ENCODE data around the gene LYRM7.

Gene LYRM7

DNA sequence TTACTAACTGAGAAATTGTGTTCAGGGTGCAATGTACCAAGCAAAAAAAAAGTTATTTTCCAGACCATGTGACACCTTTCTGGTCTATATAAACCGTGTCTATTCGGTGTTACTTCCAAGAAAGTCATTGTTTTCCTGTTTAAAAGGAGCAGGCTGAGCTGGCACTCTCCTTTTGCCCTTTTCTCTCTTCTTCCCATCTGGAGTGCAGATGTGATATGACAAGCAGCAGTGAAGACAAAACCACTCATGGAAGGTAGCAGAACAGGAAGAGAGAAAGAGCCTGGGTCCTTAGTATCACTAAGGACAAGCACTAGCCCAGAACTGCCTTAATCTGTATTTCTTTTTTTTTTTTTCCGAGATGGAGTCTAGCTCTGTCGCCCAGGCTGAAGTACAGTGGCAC is 25.6 kb downstream of the LYRM7 start:
- no peak for DNase-seq
- TF ChIP-seq GATA1 (IDR thresholded peaks at IDR 0.05; ENCODE audit: low read depth, low read length), result no peak

DNA sequence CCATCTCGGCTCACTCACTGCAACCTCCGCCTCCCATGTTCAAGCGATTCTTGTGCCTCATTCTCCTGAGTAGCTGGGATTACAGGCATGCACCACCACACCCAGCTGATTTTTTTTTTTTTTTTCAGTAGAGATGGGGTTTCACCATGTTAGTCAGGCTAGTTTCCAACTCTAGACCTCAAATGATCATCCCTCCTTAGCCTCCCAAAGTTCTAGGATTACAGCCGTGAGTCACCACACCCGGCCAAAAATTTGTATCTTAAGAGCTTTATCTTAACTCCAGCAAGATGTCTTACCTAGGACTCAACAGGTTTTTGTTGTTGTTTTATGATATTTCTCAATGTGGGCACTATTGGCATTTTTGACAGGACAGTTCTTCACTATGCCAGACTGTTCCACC is 27.9 kb downstream of the LYRM7 start:
- TF ChIP-seq GATA1 (IDR thresholded peaks at IDR 0.05; ENCODE audit: low read depth, low read length) (no peak), POLR2A (IDR thresholded peaks at IDR 0.05; ENCODE audit: low read length) (no peak)
- no peak for DNase-seq

DNA sequence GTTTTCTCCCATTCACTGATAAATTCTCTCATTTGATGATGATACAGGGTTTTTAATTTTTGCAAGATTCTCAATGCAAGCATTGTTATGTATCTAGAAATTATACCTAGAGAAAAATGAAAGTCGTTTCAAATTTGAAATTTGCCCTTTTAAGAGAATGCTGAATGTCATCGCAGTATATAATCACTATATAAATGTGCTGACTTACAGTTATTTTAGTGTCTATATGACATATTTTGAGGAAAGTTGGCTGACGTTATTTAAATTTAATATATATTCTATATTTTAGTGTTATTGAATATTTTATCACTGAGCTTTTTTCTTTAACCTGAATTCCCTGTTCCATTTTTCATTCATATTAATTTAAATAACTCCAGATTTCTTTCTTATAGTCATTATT is 29.8 kb downstream of the LYRM7 start:
- TF ChIP-seq POLR2A (IDR thresholded peaks at IDR 0.05; ENCODE audit: low read length) (no peak), GATA1 (IDR thresholded peaks at IDR 0.05; ENCODE audit: low read depth, low read length) (no peak)
- DNase-seq, result no peak

DNA sequence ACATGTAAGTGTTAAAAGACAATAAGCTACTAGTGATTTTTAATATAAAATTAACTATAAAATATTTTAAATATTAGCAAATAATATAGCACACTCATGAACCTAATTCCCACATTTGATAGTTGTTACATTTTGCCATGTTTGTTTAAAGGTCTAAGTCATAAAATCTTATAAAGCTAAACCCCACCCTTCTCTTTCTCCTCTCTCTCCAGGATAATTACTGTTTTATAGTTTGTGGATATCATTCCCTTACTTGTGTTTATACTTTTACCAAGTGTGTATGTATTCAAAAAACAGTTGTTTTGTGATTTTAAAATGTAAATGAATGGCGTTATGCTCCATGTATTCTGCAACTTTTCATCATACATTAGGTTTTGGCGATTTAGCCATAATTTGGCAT is 34.2 kb downstream of the LYRM7 start:
- DNase-seq, result no peak
- no peak for TF ChIP-seq GATA1 (IDR thresholded peaks at IDR 0.05; ENCODE audit: low read depth, low read length)
- no peak for TF ChIP-seq POLR2A (IDR thresholded peaks at IDR 0.05; ENCODE audit: low read length)

DNA sequence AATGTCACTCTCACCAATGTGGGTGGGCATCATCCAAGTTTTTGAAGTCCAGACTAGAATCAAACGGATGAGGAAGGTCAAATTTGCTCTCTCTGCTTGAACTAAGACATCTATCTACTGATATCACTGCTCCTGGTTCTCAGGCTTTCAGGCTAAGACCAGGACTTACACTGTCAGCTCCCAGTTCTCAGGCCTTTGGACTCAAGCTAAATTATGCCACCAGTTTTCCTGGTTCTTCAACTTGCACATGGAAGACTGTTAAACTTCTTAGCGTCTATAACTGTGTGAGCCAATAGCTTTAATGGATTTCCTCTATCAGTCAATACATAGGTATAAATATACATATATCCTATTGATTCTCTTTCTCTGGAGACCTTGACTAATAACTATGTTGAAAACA is 35.3 kb downstream of the LYRM7 start:
- DNase-seq, result no peak
- TF ChIP-seq GATA1 (IDR thresholded peaks at IDR 0.05; ENCODE audit: low read depth, low read length), result no peak

DNA sequence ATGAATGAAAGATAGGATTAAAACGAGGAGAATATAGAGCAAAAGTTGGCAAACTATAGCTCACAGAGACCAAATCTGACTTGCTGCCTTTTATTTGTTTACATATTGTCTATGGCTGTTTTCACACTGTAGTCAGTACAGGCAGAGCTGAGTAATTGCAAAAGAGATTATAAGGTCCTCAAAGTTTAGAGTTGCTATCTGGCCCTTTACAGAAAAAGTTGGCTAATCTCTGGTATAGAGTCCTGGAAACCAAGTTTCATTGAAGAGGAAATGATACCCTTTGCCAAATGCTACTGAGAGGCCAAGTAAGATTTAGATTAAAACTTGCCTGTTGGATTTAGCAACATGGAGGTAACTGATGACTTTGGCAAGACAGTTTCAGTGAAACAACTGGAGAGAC is 36.0 kb downstream of the LYRM7 start:
- DNase-seq, result no peak
- TF ChIP-seq POLR2A (IDR thresholded peaks at IDR 0.05; ENCODE audit: low read length), result no peak
- TF ChIP-seq GATA1 (IDR thresholded peaks at IDR 0.05; ENCODE audit: low read depth, low read length), result no peak

DNA sequence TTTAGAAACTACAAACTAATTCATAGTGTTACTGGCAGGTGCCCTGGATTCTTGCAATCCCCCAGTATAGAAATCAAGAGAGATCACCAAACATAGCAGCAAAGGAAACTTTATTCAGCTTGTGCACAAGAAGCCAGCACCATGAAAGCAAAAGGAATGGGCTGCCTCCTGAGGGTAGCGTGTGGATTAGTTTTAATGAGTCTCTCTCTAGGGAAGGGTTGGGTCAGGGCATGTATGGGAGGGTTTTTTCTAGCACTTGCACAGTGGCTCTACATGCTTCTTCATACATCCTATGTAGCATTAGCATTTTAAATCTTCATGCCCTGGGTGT is 38.4 kb downstream of the LYRM7 start:
- TF ChIP-seq GATA1 (IDR thresholded peaks at IDR 0.05; ENCODE audit: low read depth, low read length) (no peak), POLR2A (IDR thresholded peaks at IDR 0.05; ENCODE audit: low read length) (no peak)

DNA sequence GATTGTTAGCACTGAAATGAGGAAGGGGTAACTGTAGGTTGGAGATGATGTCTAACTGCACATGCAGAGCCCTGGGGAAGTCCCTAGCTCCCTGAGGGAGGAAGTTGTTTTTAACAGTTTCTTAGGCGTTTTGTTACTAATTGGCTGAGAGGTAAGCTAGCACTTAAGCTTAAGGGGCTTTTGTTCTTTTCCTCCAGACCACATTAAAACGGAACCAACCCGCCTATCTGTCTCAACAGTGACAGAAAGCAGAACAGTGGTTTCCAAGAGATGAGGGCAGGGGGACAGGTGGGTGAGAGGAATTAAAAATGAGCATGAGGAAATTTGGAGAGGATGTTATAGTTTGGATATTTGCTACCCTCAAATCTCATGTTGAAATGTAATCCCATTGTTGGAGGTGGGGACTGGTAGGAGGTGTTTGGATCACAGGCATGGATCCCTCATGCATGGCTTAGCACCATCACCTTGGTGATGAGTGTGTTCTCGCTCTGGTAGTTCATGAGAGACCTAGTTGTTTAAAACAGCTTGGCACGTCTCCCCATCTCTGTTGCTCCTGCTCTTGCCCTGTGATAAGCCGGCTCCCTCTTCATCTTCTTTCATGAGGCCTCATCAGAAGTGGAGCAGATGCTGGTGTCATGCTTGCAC is 38.9 kb downstream of the LYRM7 start:
- no peak for DNase-seq
- TF ChIP-seq POLR2A (IDR thresholded peaks at IDR 0.05; ENCODE audit: low read length), result no peak
- no peak for TF ChIP-seq GATA1 (IDR thresholded peaks at IDR 0.05; ENCODE audit: low read depth, low read length)

More for the DNA sequence above, 38.4 kb downstream of the LYRM7 start:
- no peak for DNase-seq

DNA sequence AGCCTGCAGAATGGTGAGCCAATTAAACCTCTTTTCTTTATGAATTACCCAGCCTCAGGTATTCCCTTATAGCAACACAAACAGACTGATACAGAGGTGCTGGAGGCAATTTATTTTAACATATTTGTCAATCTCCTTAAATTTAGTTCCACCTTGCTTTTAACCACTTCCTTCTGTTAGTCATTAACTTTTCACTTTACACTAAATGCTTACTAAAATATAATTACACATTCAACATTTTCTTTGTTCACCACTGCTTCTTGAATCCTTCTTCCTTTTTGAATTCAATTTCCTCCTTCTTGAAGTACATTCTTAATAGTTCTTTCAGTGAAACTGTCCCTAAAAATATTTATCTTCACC is 39.4 kb downstream of the LYRM7 start:
- TF ChIP-seq POLR2A (IDR thresholded peaks at IDR 0.05; ENCODE audit: low read length), result no peak
- TF ChIP-seq GATA1 (IDR thresholded peaks at IDR 0.05; ENCODE audit: low read depth, low read length), result no peak
- no peak for DNase-seq

DNA sequence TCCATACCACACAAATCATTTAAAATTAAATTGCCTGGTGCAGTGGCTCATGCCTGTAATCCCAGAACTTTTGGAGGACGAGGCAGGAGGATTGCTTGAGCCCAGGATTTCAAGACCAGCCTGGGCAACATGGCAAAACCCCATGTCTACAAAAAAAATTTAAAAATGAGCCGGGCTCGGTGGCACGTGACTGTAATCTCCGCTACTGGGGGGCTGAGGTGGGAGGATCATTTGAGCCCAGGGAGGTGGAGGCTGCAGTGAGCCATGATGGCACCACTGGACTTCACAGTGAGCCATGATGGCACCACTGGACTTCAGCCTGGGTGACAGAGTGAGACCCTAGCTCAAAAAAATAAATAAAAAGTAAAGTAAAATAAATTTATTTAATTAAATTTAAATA is 40.9 kb downstream of the LYRM7 start:
- DNase-seq, result no peak
- TF ChIP-seq POLR2A (IDR thresholded peaks at IDR 0.05; ENCODE audit: low read length), result no peak
- TF ChIP-seq GATA1 (IDR thresholded peaks at IDR 0.05; ENCODE audit: low read depth, low read length), result no peak

DNA sequence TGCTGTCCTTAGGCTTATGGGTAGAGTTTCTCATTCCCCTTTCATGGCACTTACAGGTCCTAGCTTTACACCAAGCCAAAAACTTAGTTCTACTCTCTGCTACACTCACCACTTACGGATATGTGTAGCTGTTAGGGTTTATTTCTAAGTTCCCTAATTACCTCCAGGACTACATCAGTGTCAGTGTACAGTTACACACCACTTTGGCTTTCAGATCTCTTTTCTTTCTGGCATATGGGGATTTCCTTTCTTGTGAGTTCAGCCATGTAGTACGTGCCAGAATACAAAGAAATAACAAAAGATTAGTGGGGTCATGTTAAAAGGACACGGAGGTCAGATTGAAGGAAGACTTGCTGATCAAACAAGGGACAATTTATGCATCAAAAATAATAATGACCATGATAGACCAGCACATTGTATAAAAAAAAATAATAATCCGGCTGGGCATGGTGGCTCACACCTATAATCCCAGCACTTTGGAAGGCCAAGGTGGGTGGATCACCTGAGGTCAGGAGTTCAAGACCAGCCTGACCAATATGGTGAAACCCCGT is 41.8 kb downstream of the LYRM7 start:
- TF ChIP-seq GATA1 (IDR thresholded peaks at IDR 0.05; ENCODE audit: low read depth, low read length) (no peak), POLR2A (IDR thresholded peaks at IDR 0.05; ENCODE audit: low read length) (no peak)
- no peak for DNase-seq

DNA sequence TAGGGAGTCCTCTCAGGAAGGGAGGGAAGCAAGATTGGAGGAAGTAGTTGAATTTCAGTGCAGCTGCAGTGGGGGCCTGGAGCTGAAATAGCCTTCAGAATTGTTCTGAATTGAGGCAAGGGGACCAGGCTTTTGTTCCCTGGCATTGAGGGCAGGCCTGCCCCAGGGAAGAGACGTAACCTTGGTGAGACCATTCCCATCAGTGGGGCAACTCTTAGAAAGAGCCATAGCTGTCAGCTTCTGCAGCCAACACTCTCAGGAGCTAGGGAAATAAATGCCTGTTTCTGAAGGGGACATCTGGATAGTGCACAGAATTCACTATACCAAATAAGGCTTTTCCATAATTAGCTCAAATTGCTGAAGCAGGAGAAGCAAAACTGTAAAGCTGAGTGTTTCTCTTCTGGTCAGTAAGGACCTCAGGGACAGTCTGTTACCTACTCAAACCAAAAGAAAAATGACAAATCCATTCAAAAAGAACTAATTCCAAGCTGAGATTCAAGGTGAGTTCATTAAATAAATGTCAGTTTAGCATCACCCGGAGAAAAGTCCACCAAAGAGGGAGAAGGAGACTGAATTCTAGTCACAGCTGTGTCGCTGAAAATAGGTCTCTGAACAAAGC is 44.0 kb downstream of the LYRM7 start:
- DNase-seq, result no peak
- TF ChIP-seq POLR2A (IDR thresholded peaks at IDR 0.05; ENCODE audit: low read length), result no peak
- no peak for TF ChIP-seq GATA1 (IDR thresholded peaks at IDR 0.05; ENCODE audit: low read depth, low read length)

DNA sequence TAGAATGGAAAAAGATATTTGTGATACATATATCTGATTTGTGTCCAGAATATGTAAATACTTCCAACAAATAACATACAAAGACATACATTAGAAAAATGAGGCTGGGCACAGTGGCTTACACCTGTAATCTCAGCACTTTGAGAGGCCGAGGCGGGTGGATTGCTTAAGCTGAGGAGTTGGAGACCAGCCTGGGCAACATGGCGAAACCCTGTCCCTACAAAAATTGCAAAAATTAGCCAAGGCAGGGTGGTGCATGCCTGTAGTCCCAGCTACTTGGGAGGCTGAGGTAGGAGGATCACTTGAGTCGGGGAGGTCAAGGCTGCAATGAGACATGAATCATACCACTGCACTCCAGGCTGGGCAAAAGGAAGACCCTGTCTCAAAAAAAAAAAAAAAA is 47.0 kb downstream of the LYRM7 start:
- DNase-seq, result no peak
- no peak for TF ChIP-seq GATA1 (IDR thresholded peaks at IDR 0.05; ENCODE audit: low read depth, low read length)
- no peak for TF ChIP-seq POLR2A (IDR thresholded peaks at IDR 0.05; ENCODE audit: low read length)

DNA sequence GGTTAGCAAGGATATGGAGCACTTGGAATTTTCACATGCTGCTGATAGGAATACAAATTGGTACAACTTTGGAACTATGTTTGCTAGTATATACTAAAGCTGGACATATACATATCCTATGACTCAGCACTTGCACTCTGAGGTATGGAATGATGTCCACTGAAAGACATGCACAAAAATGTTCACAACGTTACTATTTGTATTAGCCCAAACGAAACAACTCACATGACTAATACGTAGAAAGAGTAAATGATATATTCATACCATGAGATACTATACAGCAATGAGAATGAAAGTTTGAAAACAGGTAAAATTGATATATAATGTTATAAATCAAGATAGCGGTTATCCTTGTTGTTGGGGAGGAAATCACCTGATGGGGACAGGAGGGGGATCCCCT is 47.6 kb downstream of the LYRM7 start:
- no peak for DNase-seq
- TF ChIP-seq GATA1 (IDR thresholded peaks at IDR 0.05; ENCODE audit: low read depth, low read length) (no peak), POLR2A (IDR thresholded peaks at IDR 0.05; ENCODE audit: low read length) (no peak)

DNA sequence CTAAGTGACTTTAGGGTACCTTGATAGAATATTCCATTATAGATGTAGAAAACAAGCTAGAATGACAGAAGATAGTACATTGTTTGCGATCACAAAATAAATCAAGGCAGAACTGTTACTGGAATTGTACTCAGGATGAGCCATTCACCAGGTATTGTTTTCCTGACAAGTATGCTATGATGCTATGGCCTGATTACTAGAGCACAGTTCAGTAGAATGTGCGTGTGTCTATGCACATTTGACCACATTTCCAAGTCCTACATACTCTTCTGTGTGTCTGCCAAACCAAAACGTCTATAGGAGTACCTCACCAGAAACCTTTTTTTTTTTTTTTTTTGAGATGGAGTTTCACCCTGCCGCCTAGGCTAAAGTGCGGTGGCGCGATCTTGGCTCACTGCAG is 49.8 kb downstream of the LYRM7 start:
- TF ChIP-seq POLR2A (IDR thresholded peaks at IDR 0.05; ENCODE audit: low read length) (no peak), GATA1 (IDR thresholded peaks at IDR 0.05; ENCODE audit: low read depth, low read length) (no peak)

More for the DNA sequence above, 49.8 kb downstream of the LYRM7 start:
- DNase-seq, result no peak
